H9 (cell line): Measurements from ENCODE around the gene C19orf25. TPM values are rescaled to one million over a fixed set of nuclear protein-coding genes. Genes with fewer than 3 reads are reported as not detected.

ENCODE experiments used
- DNase-seq: peaks from one replicate; pipeline ENCODE4 v3.0.0-alpha.2; 2017
- H2AFZ ChIP-seq: one replicate; pipeline ENCODE4 v1.6.1; 2013; ENCODE audit warnings: mild to moderate bottlenecking, low read length, control low read depth, moderate library complexity
- H2AK5ac ChIP-seq: 2 replicates; pipeline ENCODE4 v1.6.1; 2013; ENCODE audit warnings: low read length, control low read depth, mixed read lengths; ENCODE audit not compliant: insufficient read length
- H2BK120ac ChIP-seq: one replicate; pipeline ENCODE4 v1.6.1; 2013; ENCODE audit warnings: low read depth, mild to moderate bottlenecking, low read length, control low read depth, inconsistent platforms; ENCODE audit not compliant: poor library complexity, severe bottlenecking
- H2BK12ac ChIP-seq: 2 replicates; pipeline ENCODE4 v1.6.1; 2013; ENCODE audit warnings: low read length, control low read depth, mixed read lengths, low read depth; ENCODE audit not compliant: insufficient read length
- H2BK15ac ChIP-seq: 2 replicates; pipeline ENCODE4 v1.6.1; 2013; ENCODE audit warnings: low read depth, low read length, control low read depth
- H2BK20ac ChIP-seq: one replicate; pipeline ENCODE4 v1.6.1; 2013; ENCODE audit warnings: low read depth, mild to moderate bottlenecking, low read length, control low read depth, inconsistent platforms; ENCODE audit not compliant: poor library complexity, severe bottlenecking
- H2BK5ac ChIP-seq: 2 replicates; pipeline ENCODE4 v1.6.1; 2013; ENCODE audit warnings: low read length, control low read depth, mixed read lengths; ENCODE audit not compliant: insufficient read length
- H3K14ac ChIP-seq: 2 replicates; pipeline ENCODE4 v1.6.1; 2013; ENCODE audit warnings: low read length, control low read depth; ENCODE audit not compliant: insufficient read depth
- H3K18ac ChIP-seq: 2 replicates; pipeline ENCODE4 v1.6.1; 2013; ENCODE audit warnings: low read depth, mild to moderate bottlenecking, mixed read lengths, low read length, control low read depth; ENCODE audit not compliant: insufficient read length
- H3K23ac ChIP-seq: 2 replicates; pipeline ENCODE4 v1.6.1; 2013; ENCODE audit warnings: low read length, control low read depth, mixed read lengths, low read depth; ENCODE audit not compliant: insufficient read length
- H3K23me2 ChIP-seq: 2 replicates; pipeline ENCODE4 v1.6.1; 2013; ENCODE audit warnings: low read depth, mild to moderate bottlenecking, mixed read lengths, low read length, control low read depth; ENCODE audit not compliant: insufficient read length, poor library complexity, severe bottlenecking
- H3K27ac ChIP-seq: 2 replicates; pipeline ENCODE4 v1.5.1; 2013; ENCODE audit warnings: low read length, control low read depth, mixed read lengths, low read depth; ENCODE audit not compliant: insufficient read length
- H3K27me3 ChIP-seq: 2 replicates; pipeline ENCODE4 v1.6.1; 2013; ENCODE audit warnings: low read length, control low read depth, inconsistent platforms; ENCODE audit not compliant: insufficient read depth
- H3K4ac ChIP-seq: 2 replicates; pipeline ENCODE4 v1.6.1; 2013; ENCODE audit warnings: low read depth, mild to moderate bottlenecking, control low read depth, inconsistent platforms, low read length, moderate library complexity
- H3K4me1 ChIP-seq: 2 replicates; pipeline ENCODE4 v1.6.1; 2013; ENCODE audit warnings: low read length, control low read depth, inconsistent platforms; ENCODE audit not compliant: insufficient read depth
- H3K4me2 ChIP-seq: 2 replicates; pipeline ENCODE4 v1.6.1; 2013; ENCODE audit warnings: low read length, control low read depth, mixed read lengths; ENCODE audit not compliant: insufficient read length, insufficient read depth
- H3K56ac ChIP-seq: 2 replicates; pipeline ENCODE4 v1.6.1; 2013; ENCODE audit warnings: low read depth, mild to moderate bottlenecking, mixed read lengths, low read length, control low read depth; ENCODE audit not compliant: insufficient read length
- H3K79me1 ChIP-seq: 2 replicates; pipeline ENCODE4 v1.6.1; 2013; ENCODE audit warnings: low read depth, mild to moderate bottlenecking, moderate library complexity, low read length, control low read depth, inconsistent platforms; ENCODE audit not compliant: insufficient read depth, poor library complexity, severe bottlenecking
- H3K79me2 ChIP-seq: 2 replicates; pipeline ENCODE4 v1.6.1; 2013; ENCODE audit warnings: low read length, control low read depth, inconsistent platforms; ENCODE audit not compliant: insufficient read depth
- H3K9ac ChIP-seq: 2 replicates; pipeline ENCODE4 v1.6.1; 2013; ENCODE audit warnings: low read length, control low read depth, mixed read lengths; ENCODE audit not compliant: insufficient read length; ENCODE audit errors: extremely low read depth
- H3K9me3 ChIP-seq: one replicate; pipeline ENCODE4 v1.6.1; 2013; ENCODE audit warnings: low read depth, low read length, inconsistent platforms; ENCODE audit not compliant: control insufficient read depth
- H3T11ph ChIP-seq: one replicate; pipeline ENCODE4 v1.6.1; 2013; ENCODE audit warnings: mild to moderate bottlenecking, low read length, control low read depth, inconsistent platforms
- H4K20me1 ChIP-seq: one replicate; pipeline ENCODE4 v1.6.1; 2013; ENCODE audit not compliant: control insufficient read depth, insufficient read length, insufficient read depth
- H4K5ac ChIP-seq: 2 replicates; pipeline ENCODE4 v1.6.1; 2013; ENCODE audit warnings: low read depth, mild to moderate bottlenecking, mixed read lengths, low read length, control low read depth; ENCODE audit not compliant: insufficient read length
- H4K8ac ChIP-seq: replicated peaks from 2 replicates; pipeline ENCODE4 v1.6.1; 2013; ENCODE audit warnings: low read length, control low read depth, mixed read lengths, low read depth; ENCODE audit not compliant: insufficient read length
- H4K91ac ChIP-seq: 2 replicates; pipeline ENCODE4 v1.6.1; 2013; ENCODE audit warnings: low read depth, mild to moderate bottlenecking, moderate library complexity, mixed read lengths, low read length, control low read depth; ENCODE audit not compliant: insufficient read length
- H3K27ac Mint-ChIP-seq, 3 experiments: 2 replicates in 2 of 3; 3 replicates in 1 of 3; pipeline ENCODE4 v1.8.0; 2020 to 2021; ENCODE audit warnings: mixed read lengths in 3 of 3, mild to moderate bottlenecking in 1 of 3, moderate library complexity in 1 of 3
- H3K27me3 Mint-ChIP-seq: 2 replicates; pipeline ENCODE4 v1.8.0; 2021; ENCODE audit warnings: low read depth, mild to moderate bottlenecking, moderate library complexity, mixed read lengths
- H3K36me3 Mint-ChIP-seq, 3 experiments: 2 replicates in 2 of 3; 3 replicates in 1 of 3; pipeline ENCODE4 v1.8.0; 2020 to 2021; ENCODE audit warnings: low read depth in 3 of 3, mixed read lengths in 3 of 3; ENCODE audit not compliant: insufficient read depth in 1 of 3
- H3K4me1 Mint-ChIP-seq, 2 experiments: 2 replicates each; pipeline ENCODE4 v1.8.0; 2020; ENCODE audit warnings: mixed read lengths in 2 of 2
- H3K4me3 Mint-ChIP-seq, 2 experiments: 2 replicates in 1 of 2; 3 replicates in 1 of 2; pipeline ENCODE4 v1.8.0; 2020 to 2021; ENCODE audit warnings: mild to moderate bottlenecking in 2 of 2, mixed read lengths in 2 of 2, moderate library complexity in 1 of 2
- H3K9me3 Mint-ChIP-seq, 2 experiments: 2 replicates in 1 of 2; 3 replicates in 1 of 2; pipeline ENCODE4 v1.8.0; 2020; ENCODE audit warnings: mild to moderate bottlenecking in 2 of 2, mixed read lengths in 2 of 2, moderate library complexity in 1 of 2
- WGBS: extraction: QIAGEN DNeasy Blood & Tissue Kit; methylation state at CpG from one replicate; pipeline ENCODE4 v1.1.7; 2013; ENCODE audit warnings: missing lambda C conversion rate, low lambda C conversion rate, mixed read lengths; ENCODE audit not compliant: insufficient read length; ENCODE audit errors: extremely low coverage; 5-methylcytosine and 5-hydroxymethylcytosine counted together
- total RNA-seq: library from RNA; stranded (reverse); gene quantifications from 2 replicates; pipeline ENCODE4 v1.2.1, GENCODE V29; 2021
- TF ChIP-seq, protein P1 (sequence below): fragments of 200-600 bp; sonication (generic); conservative IDR thresholded peaks from 3 replicates; pipeline ENCODE4 v1.8.0; 2021; ENCODE audit warnings: antibody characterized with exemption, mild to moderate bottlenecking

C19orf25 gene
- total RNA-seq, 1 experiment from 2014 or later, result 36.8 TPM

DNA sequence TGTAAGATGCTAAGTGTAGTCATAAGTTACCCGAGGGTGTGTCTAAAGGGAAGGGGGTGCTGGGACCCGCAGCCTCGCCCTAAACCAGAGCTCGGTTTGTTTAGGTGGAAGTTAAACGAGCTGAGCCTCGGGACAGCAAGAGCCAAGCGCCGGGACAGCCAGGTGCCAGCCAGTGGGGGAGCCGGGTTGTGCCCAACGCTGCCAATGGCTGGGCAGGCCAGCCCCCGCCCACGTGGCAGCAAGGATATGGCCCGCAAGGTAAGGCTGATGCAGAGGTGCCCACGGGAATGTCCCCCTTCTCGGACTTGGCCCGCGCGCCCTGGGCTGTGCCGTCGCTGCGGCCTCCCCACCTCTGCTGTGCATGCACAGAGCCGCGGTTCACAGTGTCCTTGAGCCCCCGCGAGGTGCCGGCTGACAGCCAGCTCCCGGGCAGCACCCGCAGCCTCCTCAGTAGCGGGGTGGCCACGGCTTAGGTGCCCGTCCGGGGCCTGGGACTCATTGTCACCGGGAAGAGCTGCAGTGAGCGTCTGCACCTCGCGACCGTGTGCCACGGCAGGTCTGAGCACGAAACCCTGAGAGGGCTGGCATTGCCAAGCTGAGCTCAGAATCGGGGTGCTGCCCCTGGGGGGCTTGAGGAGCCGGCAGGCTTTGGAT, 50.1 kb downstream of the C19orf25 start:
- Mint-ChIP-seq H3K27me3 (no peaks in the 10 kb centered on the region), H3K27ac (no peak overlapping the region; a peak in 1 of 7 replicates), H3K36me3 (peaks cover 19 to 77% (median 59%) of the 10 kb centered on the region in 3 experiments; a peak in 6 of 7 replicates), H3K4me1 (0 out of 4 replicates have a peak, but pooled peaks cover 0 to 6% of the 10 kb centered on the region in 2 experiments), H3K4me3 (no peak overlapping the region), H3K9me3 (no peaks in the 10 kb centered on the region)
- Histone ChIP-seq H3K23ac (no peak overlapping the region), H2BK12ac (no peak overlapping the region), H3K9ac (no peak overlapping the region), H3T11ph (no peak overlapping the region), H4K91ac (no peak overlapping the region), H2AFZ (no peak overlapping the region), H2BK15ac (no peak overlapping the region), H3K9me3 (no peaks in the 10 kb centered on the region), H3K18ac (no peak overlapping the region), H2BK20ac (no peak overlapping the region), H4K8ac (no peak overlapping the region), H3K56ac (no peak overlapping the region), H2BK120ac (no peak overlapping the region), H3K79me1 (no peaks in the 10 kb centered on the region), H3K27me3 (no peaks in the 10 kb centered on the region), H4K5ac (no peak overlapping the region), H3K27ac (no peak overlapping the region), H3K4ac (no peak overlapping the region), H3K14ac (no peak overlapping the region), H2AK5ac (no peak overlapping the region), H4K20me1 (no peaks in the 10 kb centered on the region), H3K23me2 (peaks cover 1% of the 10 kb centered on the region), H2BK5ac (no peak overlapping the region), H3K79me2 (no peaks in the 10 kb centered on the region), H3K4me1 (no peaks in the 10 kb centered on the region), H3K4me2 (no peak overlapping the region)
- WGBS, result no CpG with 5 or more reads among the region's 41 CpGs
- no peak for DNase-seq
- TF ChIP-seq, protein P1, sequence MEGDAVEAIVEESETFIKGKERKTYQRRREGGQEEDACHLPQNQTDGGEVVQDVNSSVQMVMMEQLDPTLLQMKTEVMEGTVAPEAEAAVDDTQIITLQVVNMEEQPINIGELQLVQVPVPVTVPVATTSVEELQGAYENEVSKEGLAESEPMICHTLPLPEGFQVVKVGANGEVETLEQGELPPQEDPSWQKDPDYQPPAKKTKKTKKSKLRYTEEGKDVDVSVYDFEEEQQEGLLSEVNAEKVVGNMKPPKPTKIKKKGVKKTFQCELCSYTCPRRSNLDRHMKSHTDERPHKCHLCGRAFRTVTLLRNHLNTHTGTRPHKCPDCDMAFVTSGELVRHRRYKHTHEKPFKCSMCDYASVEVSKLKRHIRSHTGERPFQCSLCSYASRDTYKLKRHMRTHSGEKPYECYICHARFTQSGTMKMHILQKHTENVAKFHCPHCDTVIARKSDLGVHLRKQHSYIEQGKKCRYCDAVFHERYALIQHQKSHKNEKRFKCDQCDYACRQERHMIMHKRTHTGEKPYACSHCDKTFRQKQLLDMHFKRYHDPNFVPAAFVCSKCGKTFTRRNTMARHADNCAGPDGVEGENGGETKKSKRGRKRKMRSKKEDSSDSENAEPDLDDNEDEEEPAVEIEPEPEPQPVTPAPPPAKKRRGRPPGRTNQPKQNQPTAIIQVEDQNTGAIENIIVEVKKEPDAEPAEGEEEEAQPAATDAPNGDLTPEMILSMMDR, result no peak
